ENCODE results near the gene NPAS2.
A peak's percentile ranks its signal among the peaks of the same experiment; 100 is the strongest.

Gene NPAS2

GRCh38 chr2:100882645-100883613 is 63.0 kb downstream of the NPAS2 start:
- TF ChIP-seq CTCF (conservative IDR thresholded peaks at IDR 0.05) (no peak), ZFX (IDR thresholded peaks at IDR 0.05) (no peak)
- no peak overlapping the region for H3K27ac ChIP-seq

DNA sequence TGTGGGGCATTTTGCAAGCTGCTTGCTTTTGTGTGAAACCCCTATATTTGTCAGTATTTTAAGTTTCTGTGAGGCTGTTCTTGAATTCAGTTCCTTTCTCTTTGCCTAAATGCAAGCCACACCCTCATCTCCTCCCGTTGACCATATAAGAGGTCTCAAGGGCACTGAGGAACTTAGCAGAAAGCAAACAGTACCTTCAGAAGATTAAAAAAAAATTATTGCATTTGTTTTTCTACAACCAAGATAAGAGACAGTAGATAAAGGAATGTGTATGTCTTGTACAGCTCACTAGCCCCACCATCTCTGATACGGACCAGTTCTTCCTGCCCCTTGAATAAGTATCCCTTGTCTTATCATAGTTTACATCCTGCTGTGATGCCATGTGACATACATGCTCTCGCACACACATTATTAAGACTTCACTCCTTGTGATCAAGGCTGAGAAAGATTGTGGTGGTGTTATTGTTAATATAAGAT is 64.2 kb downstream of the NPAS2 start:
- TF ChIP-seq ZFX (IDR thresholded peaks at IDR 0.05) (no peak), CTCF (conservative IDR thresholded peaks at IDR 0.05) (no peak)
- no peak overlapping the region for H3K27ac ChIP-seq

- TF ChIP-seq CTCF (conservative IDR thresholded peaks at IDR 0.05) (no peak), ZFX (IDR thresholded peaks at IDR 0.05) (no peak)
Observed at GRCh38 chr2:100886085-100886484, 66.1 kb downstream of the NPAS2 start.

GRCh38 chr2:100887039-100887578 is 67.2 kb downstream of the NPAS2 start:
- H3K27ac ChIP-seq = peak overlapping the region; percentile 33
- TF ChIP-seq CTCF (conservative IDR thresholded peaks at IDR 0.05) (no peak), ZFX (IDR thresholded peaks at IDR 0.05) (no peak)

More at GRCh38 chr2:100886085-100886484, 66.1 kb downstream of the NPAS2 start:
- H3K27ac ChIP-seq = no peak overlapping the region

- H3K27ac ChIP-seq = peak overlapping the region; percentile 33
- TF ChIP-seq CTCF (conservative IDR thresholded peaks at IDR 0.05) (no peak), ZFX (IDR thresholded peaks at IDR 0.05) (no peak)
Observed at GRCh38 chr2:100887713-100888495, 68.0 kb downstream of the NPAS2 start.

GRCh38 chr2:100888601-100889000 is 68.7 kb downstream of the NPAS2 start:
- H3K27ac ChIP-seq = no peak overlapping the region
- TF ChIP-seq CTCF (conservative IDR thresholded peaks at IDR 0.05) = no peak
- TF ChIP-seq ZFX (IDR thresholded peaks at IDR 0.05) = no peak

All from C4-2B (cell line).